ENCODE data around the gene TUBGCP3.

DNA sequence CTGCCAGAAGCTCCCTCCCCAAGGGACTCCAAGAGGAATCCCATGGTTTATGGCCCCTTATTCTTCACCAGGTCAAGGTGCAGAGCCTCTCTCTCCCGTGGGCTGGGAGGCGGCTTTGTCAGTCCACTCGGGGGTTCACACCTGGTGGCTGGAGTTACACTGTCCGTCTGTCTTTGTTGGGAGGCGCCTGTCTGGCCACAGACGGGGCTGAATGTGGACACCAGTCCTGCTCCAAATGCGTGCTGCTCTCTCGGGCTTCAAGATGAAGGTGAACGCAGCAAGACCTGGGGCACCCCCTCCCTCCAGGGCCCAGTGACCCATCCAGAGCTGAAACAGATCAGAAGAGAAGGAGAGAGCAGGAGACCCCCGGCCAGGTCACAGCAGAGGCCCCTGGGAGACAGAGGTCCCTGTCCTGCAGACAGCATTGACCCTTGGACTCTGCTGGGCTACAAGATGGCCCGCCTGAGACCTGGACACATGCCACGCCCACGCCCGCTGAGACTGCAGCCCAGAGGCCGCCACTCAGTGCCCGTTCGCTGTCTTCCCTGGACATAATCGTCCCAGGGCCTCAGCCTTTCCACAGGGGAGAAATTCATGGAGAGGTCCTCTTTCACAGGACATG, 29.9 kb upstream of the TUBGCP3 start:
- no peak for TF ChIP-seq POLR2A (IDR thresholded peaks at IDR 0.05)
- TF ChIP-seq, protein P1, sequence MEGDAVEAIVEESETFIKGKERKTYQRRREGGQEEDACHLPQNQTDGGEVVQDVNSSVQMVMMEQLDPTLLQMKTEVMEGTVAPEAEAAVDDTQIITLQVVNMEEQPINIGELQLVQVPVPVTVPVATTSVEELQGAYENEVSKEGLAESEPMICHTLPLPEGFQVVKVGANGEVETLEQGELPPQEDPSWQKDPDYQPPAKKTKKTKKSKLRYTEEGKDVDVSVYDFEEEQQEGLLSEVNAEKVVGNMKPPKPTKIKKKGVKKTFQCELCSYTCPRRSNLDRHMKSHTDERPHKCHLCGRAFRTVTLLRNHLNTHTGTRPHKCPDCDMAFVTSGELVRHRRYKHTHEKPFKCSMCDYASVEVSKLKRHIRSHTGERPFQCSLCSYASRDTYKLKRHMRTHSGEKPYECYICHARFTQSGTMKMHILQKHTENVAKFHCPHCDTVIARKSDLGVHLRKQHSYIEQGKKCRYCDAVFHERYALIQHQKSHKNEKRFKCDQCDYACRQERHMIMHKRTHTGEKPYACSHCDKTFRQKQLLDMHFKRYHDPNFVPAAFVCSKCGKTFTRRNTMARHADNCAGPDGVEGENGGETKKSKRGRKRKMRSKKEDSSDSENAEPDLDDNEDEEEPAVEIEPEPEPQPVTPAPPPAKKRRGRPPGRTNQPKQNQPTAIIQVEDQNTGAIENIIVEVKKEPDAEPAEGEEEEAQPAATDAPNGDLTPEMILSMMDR (IDR thresholded peaks at IDR 0.05), result no peak
- no peak for TF ChIP-seq EP300 (IDR thresholded peaks at IDR 0.05)
